Stimulated activated CD4-positive, alpha-beta T cell treated with anti-CD3 and anti-CD28 coated beads, Interleukin-12 subunit alpha, Interleukin-12 subunit beta, amount 100 ng/mL, for 24 hours (primary cell): Measurements from ENCODE around the gene CPN2.

Experiments
- DNase-seq, 2 experiments: peaks; one replicate each; pipeline ENCODE4 v3.0.0-alpha.2; 2020; ENCODE audit warnings: low read depth in 2 of 2

The CPN2 gene

DNA sequence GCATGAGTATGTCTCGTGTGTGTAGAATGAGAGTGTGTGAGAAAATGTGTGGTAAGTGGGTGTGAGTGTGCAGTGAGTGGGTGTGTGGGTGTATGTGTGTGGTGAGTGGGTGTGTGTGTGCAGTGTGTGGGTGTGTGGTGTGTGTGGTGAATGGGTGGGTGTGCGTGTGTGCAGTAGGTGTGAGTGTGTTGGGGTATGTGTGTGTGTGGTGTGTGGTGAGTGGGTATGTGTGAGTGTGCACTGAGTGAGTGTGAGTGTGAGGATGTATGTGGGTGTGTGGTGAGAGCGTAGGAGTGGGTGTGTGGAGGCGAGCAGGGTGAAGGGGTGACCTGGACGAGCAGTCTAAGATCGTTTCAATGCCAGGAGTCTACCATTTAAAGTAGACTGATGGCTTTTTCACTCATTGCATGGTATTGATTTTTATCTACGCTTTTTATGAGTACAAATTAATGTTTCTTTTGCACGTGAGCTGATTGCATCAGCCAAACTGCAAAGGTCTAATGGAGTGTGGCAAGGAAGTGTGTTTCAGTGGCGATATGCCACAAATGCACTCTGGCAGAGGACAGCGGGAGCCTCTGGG lies 1.6 kb upstream of the CPN2 start:
- no peak for DNase-seq

DNA sequence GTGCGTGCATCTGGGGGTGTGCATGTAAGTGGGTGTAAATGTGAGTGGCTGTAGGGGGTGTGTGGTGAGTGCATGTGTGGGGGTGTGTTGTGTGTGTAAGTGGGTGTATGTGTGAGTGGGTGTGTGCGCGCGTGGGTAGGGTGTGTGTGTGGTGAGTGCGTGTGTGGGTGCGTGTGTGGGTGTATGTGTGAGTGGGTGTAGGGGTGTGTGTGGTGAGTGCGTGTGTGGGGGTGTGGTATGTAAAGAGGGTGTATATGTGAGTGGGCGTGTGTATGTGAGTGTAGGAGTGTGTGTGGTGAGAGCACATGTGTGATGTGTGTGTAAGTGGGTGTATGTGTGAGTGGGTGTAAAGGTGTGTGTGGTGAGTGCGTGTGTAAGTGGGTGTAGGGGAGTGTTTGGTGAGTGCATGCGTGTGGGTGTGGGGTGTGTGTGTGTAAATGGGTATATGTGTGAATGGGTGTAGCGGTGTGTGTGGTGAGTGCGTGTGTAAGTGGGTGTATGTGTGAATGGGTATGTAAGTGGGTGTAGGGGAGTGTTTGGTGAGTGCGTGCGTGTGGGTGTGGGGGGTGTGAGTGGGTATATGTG lies 916 bp upstream of the CPN2 start:
- no peak for DNase-seq

DNA sequence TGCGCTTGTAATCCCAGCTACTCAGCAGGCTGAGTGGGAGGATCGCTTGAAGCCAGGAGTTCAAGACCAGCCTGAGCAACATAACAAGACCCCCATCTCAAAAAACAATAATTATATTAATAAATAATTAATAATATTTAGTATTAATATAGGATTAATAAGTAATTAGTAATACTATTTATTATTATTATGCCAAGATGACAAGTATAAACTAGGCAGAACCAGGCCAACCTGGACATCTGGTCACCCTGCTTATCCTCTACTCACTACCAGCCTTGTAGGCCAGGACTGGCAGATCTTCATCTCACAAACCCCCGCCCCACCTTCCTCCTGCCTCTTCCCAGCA lies 429 bp downstream of the CPN2 start:
- DNase-seq = no peak

DNA sequence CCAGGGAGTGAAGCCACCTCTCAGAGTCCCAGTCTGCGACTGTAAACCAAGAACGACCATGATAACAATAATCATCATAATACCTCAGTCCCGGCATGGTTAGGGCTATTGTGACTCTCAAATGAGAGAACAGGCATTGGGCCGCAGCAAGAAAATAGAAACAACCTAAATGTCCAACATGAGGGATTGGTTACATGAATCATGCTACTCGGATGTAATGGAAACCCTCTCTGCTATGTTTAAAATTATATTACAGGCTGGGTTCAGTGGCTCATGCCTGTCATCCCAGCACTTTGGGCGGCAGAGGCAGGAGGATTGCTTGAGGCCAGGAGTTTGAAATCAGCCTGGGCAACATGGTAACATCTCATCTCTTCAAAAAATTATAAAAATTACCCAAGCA lies 2.8 kb downstream of the CPN2 start:
- no peak for DNase-seq

DNA sequence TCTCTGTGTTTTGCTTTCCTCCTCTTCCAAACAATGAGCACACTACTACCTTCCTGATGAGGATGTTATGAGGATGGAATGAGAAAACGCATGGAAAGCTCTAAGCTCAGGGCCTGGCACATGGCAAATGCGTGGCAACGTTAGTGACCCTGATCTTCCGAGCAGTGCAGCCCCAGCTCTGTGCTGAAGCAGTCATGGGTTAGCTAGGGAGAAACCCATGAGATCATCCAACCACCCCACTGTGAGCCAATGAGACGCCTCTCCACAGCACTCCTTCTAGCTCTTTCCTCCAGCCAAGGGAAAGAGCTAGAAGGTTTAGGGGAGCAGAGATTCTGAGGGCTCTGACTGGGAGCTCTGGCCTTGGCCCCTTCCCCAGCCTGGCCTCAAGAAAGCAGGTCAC lies 4.5 kb downstream of the CPN2 start:
- no peak for DNase-seq

DNA sequence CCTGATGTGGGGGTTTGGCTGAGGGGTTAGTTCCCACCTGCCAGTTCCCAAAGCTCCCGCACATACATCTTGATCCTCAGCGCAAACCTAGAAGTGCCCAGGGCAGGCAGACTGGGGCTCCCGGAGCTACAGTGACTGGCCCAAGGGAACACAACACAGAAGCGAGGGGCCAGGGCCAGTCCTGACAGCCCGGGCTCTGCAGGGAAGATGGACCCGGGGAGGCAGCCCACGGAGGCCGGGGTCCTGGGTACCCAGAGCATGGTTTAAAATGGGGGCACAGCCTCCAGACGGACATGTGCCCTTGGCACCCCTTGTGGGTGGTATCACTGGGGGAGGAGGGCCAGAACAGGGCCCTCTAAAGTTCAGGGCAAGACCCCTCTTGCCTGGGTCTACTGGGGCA lies 5.1 kb downstream of the CPN2 start:
- DNase-seq = no peak

DNA sequence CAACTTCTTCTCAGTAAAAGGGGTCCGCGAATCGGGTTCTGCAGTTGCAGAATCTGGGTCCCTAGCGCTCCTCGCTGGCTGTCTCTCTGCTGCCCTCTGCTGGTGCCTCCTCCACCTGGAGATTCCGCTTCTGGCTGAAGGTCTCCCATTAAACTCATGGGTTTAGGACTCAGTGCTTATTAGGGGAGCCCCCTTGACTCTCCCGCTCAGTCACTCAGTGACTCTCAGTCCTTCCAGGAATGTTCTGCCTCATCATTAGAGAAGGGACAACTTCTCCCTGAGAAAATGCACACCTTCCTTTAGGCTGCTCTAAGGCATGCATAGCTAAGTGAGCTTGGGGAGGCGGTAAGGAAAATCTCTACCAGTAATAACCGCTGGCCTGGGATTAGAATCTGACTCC lies 7.1 kb downstream of the CPN2 start:
- DNase-seq = peak; percentile 18 to 75

DNA sequence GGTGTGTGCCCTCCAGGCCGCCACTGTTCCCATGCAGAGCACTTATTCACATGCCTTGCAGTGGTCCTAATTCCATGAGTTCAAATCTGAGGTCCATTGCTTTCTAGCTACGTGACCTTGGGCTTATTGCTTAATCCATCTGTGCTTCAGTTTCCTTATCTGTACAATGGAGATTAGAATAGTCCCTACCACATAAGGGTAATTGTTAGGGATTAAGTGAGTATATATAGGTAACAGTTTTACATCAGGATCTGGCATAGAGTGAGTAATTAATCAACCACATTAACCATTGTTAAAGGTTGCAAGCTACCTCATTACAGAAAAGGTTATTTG lies 7.6 kb downstream of the CPN2 start:
- no peak for DNase-seq

DNA sequence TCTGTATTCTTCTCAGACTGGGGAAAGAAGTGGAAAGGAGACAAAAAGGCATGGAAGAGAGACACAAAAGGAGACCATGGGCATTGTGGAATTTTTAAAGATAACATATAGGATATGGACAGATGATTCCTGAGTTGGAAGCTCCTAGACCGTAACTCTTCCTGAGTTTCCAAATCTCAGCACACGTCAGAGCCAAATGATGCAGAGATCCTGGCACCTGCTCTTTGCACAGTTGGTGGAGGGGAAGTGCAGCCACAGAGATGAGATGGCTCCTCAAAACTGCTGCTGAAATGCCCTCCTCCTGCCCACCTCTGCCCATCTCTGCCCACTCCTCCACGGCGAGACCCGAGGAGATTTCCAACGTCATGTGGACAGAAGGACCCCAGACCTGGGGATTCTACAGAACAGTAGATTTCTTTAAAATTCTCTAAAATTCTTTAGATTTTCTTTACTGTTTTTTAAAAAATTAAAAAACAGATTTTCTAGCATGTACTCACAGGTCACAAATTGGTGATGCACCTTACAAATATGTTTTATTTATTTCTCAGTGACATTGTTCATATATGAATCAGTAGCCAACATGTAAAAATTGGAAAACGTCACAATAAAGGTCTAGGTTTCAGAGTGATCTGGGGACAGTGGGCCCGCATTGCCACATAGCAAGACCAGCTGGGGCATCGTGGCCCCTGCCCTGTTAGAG lies 8.1 kb downstream of the CPN2 start:
- no peak for DNase-seq

DNA sequence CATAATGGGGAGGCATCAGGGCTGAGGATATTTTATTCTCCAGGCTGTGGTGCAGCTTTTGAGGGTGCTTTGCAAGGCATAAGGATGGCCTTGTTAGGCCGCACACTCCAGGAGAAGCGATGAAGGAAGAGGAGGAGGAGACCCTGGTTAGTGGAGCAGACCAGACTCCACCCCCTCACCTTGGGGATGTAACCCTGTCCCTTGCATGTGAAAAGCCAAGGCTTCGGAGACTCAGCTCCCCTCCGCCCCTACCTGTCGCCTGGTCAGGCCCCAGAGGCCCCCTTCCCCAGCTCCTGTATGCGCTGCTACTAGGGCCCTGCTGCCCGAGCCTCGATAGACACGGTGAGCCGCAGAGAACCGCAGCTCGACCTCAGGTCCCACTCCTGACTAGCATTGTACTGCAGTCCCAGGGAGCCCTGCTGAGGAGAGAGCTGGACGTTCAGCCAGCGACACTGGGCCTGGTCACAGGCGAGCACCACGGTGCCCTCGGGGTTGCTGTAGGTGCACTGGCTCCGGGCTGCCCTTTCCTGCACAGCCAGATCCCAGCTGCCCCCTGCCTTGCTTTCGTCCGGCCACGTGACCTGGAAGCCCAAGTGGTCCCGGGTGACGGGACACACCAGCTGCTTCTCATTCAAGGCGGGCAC lies 10.2 kb downstream of the CPN2 start:
- DNase-seq = no peak

DNA sequence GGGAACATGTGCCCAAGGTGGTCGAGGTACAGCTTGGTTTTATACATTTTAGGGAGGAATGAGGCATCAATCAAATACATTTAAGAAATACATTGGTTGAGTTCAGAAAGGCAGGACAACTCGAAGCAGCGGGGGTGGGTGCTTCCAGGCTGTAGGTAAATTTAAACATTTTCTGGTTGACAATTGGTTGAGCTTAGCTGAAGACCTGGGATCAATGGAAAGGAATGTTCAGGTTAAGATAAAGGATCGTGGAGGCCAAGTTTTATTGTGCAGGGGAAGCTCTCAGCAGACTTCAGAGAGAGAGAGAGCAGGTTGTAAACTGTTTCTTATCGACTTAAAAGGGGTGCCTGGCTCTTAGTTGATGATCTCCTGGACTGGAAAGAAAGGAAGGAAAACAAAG lies 11.3 kb downstream of the CPN2 start:
- DNase-seq = no peak

DNA sequence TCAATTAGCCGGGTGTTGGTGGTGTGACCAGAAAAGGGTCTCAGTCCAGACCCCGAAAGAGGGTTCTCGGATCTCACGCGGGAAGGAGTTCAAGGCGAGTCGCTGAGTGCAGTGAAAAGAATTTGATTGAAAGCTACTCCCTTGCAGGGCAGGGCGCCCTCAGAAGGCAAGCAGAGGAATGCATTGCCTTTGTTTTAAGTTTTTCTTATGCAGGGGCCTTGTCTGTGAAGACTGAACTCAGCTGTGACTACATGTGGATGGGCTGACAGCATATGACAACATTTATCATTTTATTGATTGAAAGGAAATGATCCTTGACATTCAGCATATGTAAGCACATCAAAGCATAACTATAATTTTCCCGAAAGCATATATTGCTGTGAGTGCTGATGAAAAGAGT lies 11.8 kb downstream of the CPN2 start:
- no peak for DNase-seq

DNA sequence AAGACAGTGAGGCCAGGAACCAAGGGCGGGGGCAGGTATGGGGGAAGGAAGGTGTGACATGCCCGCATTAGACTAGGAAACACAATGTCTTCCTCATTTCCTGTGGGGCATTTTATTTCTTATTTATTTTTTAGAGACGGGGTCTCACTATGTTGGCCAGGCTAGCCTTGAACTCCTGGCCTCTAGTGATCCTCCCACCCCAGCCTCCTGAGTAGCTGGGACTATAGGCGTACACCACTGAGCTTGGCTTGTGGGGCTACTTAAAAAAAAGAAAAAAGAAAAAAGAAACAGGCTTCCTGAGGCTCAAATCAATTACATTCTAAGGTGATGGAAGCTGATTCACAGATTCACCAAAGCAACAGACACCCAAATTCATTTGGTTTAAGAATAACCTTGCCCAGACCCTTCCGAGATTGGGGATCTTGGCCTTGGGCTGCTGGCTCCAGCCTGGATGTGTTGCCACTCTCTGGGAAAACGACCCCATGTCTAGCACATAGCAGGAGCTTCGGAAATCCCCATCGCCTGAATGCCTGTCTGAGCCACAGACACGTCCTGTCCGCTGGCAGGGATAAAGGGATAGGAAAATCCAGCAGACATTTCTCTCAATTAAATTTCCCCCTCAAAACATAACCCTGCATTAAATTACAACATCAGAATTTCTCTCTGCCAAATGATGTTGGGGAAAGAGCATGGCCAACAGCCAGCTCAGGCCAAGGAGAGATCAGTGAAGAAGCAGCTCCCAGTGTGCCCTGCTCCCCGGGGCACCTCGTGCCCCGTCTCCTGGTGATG lies 13.0 kb downstream of the CPN2 start:
- no peak for DNase-seq

DNA sequence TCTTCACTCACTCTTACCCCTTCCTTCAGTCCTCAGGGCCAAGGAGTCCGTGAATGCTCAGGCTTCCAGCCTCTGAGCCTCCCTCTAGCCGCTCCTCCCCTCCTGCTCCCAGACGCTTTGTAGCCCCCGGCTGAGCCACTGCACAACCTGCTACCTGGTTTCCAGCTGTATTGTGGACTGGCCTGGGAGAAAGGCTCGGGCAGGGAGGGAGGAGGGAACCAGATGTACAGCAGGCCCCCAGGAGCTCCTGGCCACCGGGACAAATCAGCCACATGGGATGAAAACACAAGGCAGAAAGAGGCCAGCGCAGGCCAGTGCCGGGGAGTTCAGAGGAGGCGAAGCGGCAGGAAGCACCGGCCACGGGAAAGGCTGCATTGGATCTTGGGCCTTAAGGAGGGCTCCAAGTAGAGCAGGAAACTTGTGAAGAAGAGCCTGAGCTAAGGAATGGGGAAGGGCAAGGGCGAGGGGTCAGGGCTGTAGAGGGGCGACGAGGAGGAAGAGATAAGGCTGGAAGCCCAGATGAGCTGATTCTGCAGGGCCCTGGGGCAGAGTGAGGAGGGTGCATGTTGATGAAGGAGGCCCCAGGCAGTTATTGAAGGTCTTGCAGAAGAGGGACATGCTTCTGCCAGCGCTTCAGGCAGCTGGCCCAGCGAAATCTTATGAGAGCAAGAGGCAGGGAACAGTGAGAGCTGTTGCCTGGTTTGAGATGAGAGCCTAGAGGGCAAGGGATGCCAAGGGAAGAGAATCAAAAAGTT lies 14.3 kb downstream of the CPN2 start:
- no peak for DNase-seq

DNA sequence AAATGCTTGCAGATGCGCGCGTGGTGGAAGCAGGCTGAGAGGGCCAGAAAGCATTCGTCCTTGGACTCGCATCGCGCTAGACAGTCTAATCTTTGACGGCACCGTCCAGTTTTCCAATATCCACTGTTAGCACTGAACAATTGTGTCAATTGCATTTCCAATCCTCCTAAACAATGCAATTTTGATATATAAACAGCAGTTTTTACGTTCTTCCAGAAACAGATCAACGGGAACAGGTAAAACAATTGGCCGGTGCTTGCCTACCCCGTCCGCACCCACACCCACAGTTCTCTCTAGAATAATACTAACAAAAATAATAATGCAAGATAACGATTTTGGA lies 17.2 kb downstream of the CPN2 start:
- DNase-seq = no peak

DNA sequence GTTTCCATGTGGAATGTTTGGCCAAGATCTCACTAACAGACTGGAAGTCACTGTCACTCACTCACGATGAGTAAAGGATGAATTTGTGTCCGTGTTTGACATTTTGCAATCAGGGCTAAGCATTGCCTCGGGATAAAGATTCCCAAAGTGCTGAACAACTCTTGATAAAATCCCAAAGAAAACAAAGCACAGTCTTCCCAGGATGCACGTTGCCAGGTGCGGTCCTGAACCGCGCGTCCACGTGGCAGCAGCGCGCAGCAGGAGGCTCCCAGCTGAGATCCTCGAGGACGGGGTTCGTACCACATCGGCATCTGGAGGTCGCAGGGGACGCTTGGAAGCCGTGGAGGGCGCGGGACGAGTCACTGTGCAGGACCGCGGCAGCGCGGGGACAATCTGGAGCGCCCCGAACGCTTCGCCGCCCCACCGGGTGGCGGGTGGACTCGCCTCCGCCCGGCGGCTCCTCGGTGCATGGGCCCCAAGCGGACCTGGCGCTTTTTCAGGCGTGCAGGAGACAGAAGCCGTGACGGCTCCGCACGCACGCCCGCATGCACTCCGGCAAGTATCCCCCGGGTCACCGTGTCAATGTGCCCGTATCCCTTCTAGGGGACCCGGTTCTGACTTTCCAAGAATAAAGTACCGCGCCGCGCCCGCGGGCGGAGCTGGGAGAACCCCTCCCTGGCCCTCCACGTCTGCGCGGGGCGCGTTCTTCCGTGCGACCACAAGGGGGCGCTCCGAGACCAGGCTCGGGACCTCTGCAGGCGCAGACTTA lies 17.7 kb downstream of the CPN2 start:
- peak; percentile 85 to 86 for DNase-seq

DNA sequence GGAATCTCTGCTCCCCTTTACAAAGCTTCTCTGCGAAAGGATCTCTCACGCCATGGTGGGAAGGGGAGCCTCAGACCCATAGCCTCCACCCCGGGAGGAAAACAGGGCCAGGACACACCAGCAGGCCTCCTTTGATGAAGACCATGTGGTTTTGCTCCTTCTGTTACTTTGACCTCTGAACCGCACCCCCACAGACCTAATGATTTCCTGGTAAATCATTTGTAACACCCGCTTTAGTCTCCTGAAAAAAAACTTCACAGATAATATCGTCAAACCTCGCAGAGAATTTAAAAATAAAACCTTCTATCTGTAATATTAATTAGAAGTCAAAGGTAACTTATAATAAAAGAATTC lies 18.3 kb downstream of the CPN2 start:
- no peak for DNase-seq

DNA sequence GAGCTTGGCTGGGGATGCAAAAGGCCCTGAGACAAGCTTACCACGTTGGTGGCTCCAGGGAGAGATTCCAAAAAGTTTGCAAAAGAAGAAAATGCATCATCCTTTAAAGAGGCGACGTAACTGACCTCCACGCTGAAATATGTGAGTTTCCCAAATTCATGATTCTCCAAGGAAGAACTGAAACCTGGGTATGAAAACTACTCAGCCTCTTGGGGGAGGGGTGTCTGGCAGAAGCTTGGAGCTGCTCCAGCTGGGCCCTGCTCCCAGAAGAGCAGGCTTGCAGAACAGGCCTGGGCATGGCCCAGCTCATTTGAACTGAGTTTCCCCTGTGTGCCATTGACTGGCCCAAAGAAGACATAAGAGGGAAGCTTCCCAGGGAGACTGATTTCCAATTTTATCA lies 20.5 kb downstream of the CPN2 start:
- no peak for DNase-seq

DNA sequence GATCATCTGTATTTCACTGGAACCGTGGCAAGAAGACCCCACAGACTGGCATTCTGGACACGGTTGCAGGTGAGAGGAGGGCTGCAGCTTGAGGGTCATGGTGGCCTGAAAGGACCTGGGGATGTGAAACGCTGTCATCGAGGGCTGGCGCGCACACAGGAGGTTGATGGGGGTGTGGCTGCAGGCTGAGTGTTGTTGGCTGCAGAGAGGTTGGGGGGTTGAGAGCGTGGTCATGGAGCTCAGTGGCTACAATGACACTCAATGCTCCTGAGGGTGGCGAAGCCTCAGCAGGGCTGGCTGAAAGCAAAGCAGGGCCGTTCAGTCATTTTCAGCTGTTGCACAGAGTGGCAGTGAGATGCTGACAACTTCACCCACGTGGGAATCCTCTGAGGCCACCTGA lies 21.0 kb downstream of the CPN2 start:
- no peak for DNase-seq

DNA sequence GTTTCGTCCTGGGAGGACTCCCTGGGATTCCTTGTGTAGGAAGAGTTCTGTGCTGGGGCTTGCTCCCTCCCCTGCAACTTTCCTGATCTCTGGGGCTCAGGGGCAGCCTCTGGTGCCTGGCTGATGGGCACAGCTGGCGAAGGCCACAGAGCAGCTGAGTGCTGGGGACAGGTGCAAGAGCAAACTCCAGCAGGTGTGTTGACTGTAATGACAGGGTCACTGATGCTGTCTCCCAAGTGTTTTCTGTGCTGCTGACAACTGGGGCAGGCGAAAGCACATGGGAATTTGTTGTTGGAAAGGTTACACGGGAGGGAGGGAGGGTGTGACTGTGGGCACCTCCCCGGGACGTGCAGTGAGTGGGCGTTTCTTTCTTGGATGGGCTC lies 21.6 kb downstream of the CPN2 start:
- DNase-seq = no peak

DNA sequence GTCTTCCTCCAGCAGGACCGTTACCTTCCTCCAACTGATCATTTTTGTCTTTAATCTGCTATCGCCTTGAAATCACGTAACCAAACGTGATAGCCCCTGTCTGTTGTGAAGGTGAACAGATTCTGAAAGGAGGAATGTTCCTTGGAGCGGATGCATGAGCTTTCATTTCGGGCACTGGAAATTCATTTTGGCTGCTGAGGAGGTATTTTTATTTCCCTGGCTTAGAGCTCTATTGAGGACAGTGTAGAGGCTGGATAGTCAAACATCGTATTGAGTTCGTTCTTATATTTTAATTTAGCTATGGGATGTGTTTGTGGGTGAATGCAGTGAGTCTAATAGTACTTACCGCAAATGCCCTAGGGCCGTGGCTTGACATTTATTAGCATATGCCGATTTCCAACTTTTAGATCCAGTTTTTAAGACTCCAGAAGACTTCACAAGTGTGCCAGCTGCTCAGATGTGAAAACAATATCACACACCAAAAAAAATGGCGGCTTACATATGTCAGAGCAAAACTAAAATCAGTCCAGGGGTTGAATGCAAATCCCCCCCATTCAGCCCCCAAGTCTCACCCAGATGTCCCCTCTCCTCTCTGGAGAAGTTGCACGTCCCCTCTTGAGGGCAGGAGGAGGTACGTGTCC lies 22.1 kb downstream of the CPN2 start:
- no peak for DNase-seq
